ENCODE measurements around the gene DIO2.
A peak's percentile ranks its signal among the peaks of the same experiment; 100 is the strongest.

Gene DIO2

DNA sequence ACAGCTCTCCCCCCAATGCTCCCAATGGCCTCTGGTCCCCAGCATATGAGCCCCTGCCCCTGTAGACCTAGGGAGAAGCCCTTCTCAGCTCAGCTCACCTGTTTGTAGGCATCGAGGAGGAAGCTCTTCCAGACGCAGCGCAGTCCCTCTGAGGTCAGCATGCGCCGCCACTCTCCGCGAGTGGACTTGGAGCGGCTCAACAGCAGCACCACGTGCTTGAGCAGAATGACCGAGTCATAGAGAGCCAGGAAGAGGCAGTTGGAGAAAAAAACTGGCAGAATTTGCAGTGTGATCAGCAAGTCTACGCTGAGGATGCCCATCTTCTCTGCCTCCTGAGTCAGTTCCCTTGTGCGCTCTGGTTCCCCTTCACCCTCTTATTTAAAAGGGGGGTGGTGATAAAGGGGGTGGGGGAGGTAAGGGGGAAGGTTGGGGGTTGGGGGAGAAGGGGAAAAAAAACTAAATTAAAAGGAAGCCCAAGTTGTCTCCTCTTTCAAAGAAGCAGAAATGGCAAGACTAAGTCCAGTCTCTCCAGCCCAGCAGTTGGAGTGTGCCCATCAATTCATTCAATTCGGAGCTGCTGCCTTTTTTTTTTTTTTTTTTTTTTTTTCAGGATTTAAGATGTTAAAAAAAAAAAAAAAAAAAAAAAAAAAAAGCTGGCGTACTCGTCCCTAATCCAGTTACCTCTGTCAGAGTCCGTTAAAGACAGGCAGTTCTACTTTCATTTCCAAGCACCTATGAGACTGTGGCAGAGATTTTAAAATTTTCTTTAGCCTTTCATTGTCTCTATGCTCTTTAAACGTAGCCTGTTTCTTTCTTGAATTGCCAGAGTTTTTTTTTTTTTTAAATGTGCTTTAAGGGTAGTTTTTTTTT, at the start of gene DIO2:
DIO2 (minus strand) TSS at position 352 of the 870 bp plus-strand sequence; CDS start at position 320, 32 bp downstream.
- DNase-seq (ENCODE audit: low spot score): no peak
- TF ChIP-seq, protein P1, sequence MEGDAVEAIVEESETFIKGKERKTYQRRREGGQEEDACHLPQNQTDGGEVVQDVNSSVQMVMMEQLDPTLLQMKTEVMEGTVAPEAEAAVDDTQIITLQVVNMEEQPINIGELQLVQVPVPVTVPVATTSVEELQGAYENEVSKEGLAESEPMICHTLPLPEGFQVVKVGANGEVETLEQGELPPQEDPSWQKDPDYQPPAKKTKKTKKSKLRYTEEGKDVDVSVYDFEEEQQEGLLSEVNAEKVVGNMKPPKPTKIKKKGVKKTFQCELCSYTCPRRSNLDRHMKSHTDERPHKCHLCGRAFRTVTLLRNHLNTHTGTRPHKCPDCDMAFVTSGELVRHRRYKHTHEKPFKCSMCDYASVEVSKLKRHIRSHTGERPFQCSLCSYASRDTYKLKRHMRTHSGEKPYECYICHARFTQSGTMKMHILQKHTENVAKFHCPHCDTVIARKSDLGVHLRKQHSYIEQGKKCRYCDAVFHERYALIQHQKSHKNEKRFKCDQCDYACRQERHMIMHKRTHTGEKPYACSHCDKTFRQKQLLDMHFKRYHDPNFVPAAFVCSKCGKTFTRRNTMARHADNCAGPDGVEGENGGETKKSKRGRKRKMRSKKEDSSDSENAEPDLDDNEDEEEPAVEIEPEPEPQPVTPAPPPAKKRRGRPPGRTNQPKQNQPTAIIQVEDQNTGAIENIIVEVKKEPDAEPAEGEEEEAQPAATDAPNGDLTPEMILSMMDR (IDR thresholded peaks at IDR 0.05): no peak
- H3K4me3 ChIP-seq: peak within 1 kb of the TSS; percentile 49
- no peak within 1 kb of the TSS for H3K27ac ChIP-seq

DNA sequence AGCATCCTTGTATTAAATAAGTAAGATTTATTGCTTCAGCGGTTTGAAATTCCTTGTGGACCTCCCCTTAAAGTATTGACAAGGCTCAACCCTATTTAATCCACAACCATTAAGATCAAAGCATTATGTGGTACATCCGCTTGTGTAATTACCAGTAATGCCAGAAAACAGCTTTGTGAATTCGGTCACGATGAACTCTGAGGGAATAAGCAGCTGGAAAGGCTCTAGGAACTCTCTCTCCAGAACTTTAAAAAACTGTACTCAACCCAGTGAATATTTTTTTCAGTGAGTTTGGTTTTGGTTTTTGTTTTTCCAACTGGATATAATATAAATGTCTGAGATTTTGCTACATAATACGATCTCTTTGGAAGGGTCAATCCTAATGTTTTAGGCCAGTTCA, 49.3 kb upstream of the DIO2 start:
- Histone ChIP-seq H3K27ac (no peak overlapping the region), H3K4me3 (no peak overlapping the region)
- TF ChIP-seq, protein P1 (IDR thresholded peaks at IDR 0.05): no peak
- no peak for DNase-seq (ENCODE audit: low spot score)

DNA sequence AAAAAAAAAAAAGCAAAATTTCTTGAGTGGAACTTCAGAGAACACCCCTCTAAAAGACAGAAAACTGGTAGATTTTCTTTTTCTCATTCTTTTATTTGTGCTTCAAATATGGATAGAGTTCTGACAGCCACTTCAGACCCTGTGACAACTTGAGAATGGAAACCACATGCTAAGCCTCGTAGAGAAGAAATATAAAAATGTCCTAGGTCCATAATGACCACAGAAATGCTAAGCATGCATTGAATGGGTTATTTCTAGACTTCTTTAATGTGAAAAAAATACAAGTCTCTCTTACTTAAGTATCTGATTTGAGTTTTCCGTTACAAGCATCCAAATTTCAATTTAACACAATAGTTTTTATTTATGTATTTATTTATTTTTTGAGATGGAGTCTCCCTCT, 28.3 kb upstream of the DIO2 start:
- DNase-seq (ENCODE audit: low spot score): no peak
- Histone ChIP-seq H3K27ac (no peak overlapping the region), H3K4me3 (no peak overlapping the region)
- TF ChIP-seq, protein P1 (IDR thresholded peaks at IDR 0.05): no peak

DNA sequence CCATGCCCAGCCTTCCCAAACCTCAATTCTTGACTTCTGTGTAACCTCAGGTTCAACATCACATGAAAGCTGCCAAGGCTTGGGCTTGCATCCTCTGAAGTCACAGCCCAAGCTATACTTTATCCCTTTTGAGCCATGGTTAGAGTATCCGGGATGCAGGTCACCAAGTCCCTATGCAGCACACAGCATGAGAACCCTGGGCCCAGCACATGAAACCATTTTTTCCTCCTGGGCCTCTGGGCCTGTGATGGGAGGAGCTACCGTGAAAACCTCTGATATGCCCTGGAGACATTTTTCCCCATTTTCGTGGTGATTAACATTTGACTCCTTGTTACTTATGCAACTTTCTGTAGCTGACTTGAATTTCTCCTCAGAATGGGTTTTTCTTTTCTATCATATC, 25.8 kb upstream of the DIO2 start:
- no peak overlapping the region for H3K4me3 ChIP-seq
- H3K27ac ChIP-seq: no peak overlapping the region
- DNase-seq (ENCODE audit: low spot score): no peak
- TF ChIP-seq, protein P1 (IDR thresholded peaks at IDR 0.05): no peak

DNA sequence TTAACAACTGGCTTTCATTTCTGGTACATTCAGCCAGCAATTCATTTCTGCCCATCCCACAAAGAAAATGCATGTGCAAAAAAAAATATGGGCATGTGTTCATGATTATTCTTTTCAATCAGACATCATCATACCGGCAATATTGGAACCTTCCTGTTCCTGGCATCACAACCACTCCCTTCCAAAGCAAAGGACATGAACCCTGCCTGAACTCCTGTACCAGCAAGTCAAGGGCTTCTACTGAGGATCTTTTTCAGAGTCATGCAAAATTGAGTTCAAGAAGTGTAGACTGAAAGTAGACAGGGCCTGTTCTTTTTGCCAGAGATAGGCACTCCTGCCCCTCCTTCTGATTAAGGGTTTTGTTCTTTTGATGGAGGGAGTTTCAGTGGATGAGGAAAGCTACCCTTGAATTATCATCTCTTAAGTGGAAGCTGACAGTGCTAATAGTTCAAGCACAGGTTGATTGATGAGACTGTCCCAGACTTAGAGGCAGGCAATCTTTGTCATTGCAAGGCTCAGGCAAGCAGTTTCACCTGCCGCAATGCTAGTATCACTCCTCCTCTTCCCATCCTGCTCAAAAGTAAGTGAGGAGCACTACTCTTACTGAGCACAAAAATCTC, 22.3 kb upstream of the DIO2 start:
- no peak overlapping the region for H3K27ac ChIP-seq
- TF ChIP-seq, protein P1 (IDR thresholded peaks at IDR 0.05): no peak

DNA sequence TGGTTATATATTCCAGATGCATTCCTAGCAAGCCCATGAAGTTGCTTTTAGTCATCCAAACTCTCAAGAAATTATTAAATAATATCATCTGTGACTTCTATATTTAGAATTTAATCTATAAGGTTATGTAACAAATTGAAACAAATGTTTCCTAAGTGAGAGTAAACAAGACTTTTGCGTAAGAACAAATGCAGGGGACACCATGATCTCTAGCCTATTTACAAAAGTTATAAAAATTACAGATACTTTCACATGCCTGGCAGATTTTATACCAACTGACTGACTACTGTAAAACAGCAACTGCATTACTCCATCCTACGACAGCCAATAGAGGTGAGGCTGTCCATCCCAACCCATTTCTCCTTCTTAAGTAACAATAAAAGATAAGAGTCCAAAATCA, 20.4 kb upstream of the DIO2 start:
- no peak for DNase-seq (ENCODE audit: low spot score)
- TF ChIP-seq, protein P1 (IDR thresholded peaks at IDR 0.05): no peak
- no peak overlapping the region for H3K27ac ChIP-seq
- no peak overlapping the region for H3K4me3 ChIP-seq

More for the DNA sequence above, 22.3 kb upstream of the DIO2 start:
- DNase-seq (ENCODE audit: low spot score): no peak
- no peak overlapping the region for H3K4me3 ChIP-seq
